ENCODE results near the gene CCNK. TPM values are rescaled to one million over a fixed set of nuclear protein-coding genes. Genes with fewer than 3 reads are reported as not detected.
A peak's percentile ranks its signal among the peaks of the same experiment; 100 is the strongest.

The CCNK gene
- total and polyA plus RNA-seq, 2 of the 13 experiments (the other 11 are each of a cell fraction or from before 2014, with no cell fraction given): 4.9 to 9.7 TPM

DNA sequence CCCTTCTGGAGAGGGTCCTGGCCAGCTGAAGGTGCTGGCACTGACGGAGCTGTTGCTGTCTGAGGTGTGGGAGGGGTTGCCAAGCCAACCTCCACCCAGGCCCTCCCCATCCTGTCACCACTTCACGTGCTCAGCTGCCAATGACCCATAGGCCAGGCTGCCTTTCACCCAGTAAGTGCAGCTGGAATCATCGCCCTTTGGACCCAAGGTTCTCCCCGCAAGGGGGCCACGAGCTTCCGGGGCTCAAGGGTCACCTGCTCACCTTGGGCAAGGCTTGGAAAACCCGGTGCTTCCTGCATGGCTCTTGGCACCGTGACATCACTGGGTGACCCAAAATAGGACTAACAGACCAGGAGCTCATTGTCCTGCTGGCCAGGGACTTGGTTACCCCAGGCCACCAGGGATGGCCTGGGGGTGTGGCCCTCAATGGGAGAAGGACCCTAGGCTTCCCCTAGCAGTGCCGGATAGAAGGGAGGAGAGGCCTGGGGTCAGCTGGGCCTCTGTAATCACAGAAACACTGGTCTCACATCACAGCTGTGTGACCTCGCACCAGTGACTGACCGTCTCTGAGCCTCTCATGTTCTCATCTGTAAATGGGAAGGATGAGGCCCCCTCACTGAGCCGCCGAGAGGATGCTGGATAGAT lies 71.5 kb downstream of the CCNK start (continued):
- peak; percentile 84; the same call in 1 of the 2 replicates for TF ChIP-seq ZNF280B (CRISPR knock-in tag; IDR thresholded peaks at IDR 0.05; ENCODE audit: borderline replicate concordance)
- TF ChIP-seq, protein P1, sequence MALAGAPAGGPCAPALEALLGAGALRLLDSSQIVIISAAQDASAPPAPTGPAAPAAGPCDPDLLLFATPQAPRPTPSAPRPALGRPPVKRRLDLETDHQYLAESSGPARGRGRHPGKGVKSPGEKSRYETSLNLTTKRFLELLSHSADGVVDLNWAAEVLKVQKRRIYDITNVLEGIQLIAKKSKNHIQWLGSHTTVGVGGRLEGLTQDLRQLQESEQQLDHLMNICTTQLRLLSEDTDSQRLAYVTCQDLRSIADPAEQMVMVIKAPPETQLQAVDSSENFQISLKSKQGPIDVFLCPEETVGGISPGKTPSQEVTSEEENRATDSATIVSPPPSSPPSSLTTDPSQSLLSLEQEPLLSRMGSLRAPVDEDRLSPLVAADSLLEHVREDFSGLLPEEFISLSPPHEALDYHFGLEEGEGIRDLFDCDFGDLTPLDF (CRISPR knock-in tag; IDR thresholded peaks at IDR 0.05): no peak
- TF ChIP-seq ZNF652 (CRISPR knock-in tag; IDR thresholded peaks at IDR 0.05; ENCODE audit: borderline replicate concordance, low read depth): peak; percentile 70; the same call in 1 of the 2 replicates
- peak; percentile 92; the same call in 1 of the 2 replicates for TF ChIP-seq ZBTB39 (CRISPR knock-in tag; IDR thresholded peaks at IDR 0.05)
- no peak for TF ChIP-seq CSRNP2 (CRISPR knock-in tag; conservative IDR thresholded peaks at IDR 0.05; ENCODE audit: low read depth)
- TF ChIP-seq NFIB (CRISPR knock-in tag; IDR thresholded peaks at IDR 0.05; ENCODE audit: borderline replicate concordance): no peak
- TF ChIP-seq HBP1 (CRISPR knock-in tag; IDR thresholded peaks at IDR 0.05; ENCODE audit: low read depth): peak; percentile 92
- TF ChIP-seq THRA (CRISPR knock-in tag; IDR thresholded peaks at IDR 0.05; ENCODE audit: borderline replicate concordance): peak; percentile 94
- TF ChIP-seq RFX3 (CRISPR knock-in tag; IDR thresholded peaks at IDR 0.05): peak; percentile 75
- no peak for TF ChIP-seq ZNF207 (IDR thresholded peaks at IDR 0.05; ENCODE audit: borderline replicate concordance)
- TF ChIP-seq ARID2 (CRISPR knock-in tag; IDR thresholded peaks at IDR 0.05; ENCODE audit: borderline replicate concordance): no peak

All from HepG2 (cell line).